ENCODE data around the gene DSN1. TPM values are rescaled to one million over a fixed set of nuclear protein-coding genes. Genes with fewer than 3 reads are reported as not detected.
A peak's percentile ranks its signal among the peaks of the same experiment; 100 is the strongest.

DSN1 gene
- total RNA-seq, 1 donor from 2014 or later, result 7.5 TPM

- peak; percentile 20 for ATAC-seq
- TF ChIP-seq CTCF (IDR thresholded peaks at IDR 0.05), result peak; percentile 23
- Histone ChIP-seq H3K4me1 (no peaks in the 10 kb centered on the region), H3K27ac (no peak overlapping the region), H3K9me3 (no peaks in the 10 kb centered on the region), H3K27me3 (no peaks in the 10 kb centered on the region), H3K4me3 (no peak overlapping the region), H3K36me3 (peaks cover 5% of the 10 kb centered on the region)
- no peak for DNase-seq
- intact Hi-C loops (cut with DNase I), result no loop called here
These were observed 55.9 kb downstream of the DSN1 start for GRCh38 chr20:36717657-36718056.

GRCh38 chr20:36717021-36717420, 56.5 kb downstream of the DSN1 start:
- no peak overlapping the region for H3K27ac ChIP-seq
- H3K36me3 ChIP-seq, result peaks cover 5% of the 10 kb centered on the region
- no peaks in the 10 kb centered on the region for H3K4me1 ChIP-seq
- H3K4me3 ChIP-seq, result no peak overlapping the region
- intact Hi-C loops (cut with DNase I), result no loop called here
- no peak for TF ChIP-seq CTCF (IDR thresholded peaks at IDR 0.05)
- H3K9me3 ChIP-seq, result no peaks in the 10 kb centered on the region
- DNase-seq, result no peak
- H3K27me3 ChIP-seq, result no peaks in the 10 kb centered on the region
- ATAC-seq, result no peak

GRCh38 chr20:36712775-36713174, 60.8 kb downstream of the DSN1 start:
- no peaks in the 10 kb centered on the region for H3K9me3 ChIP-seq
- no peak for ATAC-seq
- no peaks in the 10 kb centered on the region for H3K36me3 ChIP-seq
- TF ChIP-seq CTCF (IDR thresholded peaks at IDR 0.05), result no peak
- intact Hi-C loops (cut with DNase I), result no loop called here
- DNase-seq, result no peak
- no peaks in the 10 kb centered on the region for H3K4me1 ChIP-seq
- H3K27ac ChIP-seq, result no peak overlapping the region
- no peaks in the 10 kb centered on the region for H3K27me3 ChIP-seq
- H3K4me3 ChIP-seq, result no peak overlapping the region

GRCh38 chr20:36709126-36709525, 64.4 kb downstream of the DSN1 start:
- Histone ChIP-seq H3K9me3 (no peaks in the 10 kb centered on the region), H3K27me3 (no peaks in the 10 kb centered on the region), H3K4me1 (no peaks in the 10 kb centered on the region), H3K36me3 (peaks cover 8% of the 10 kb centered on the region), H3K4me3 (no peak overlapping the region), H3K27ac (no peak overlapping the region)
- TF ChIP-seq CTCF (IDR thresholded peaks at IDR 0.05), result no peak
- ATAC-seq (no peak), DNase-seq (no peak)
- intact Hi-C loops (cut with DNase I), result no loop called here

- intact Hi-C loops (cut with DNase I), result no loop called here
- H3K4me3 ChIP-seq, result no peak overlapping the region
- no peaks in the 10 kb centered on the region for H3K4me1 ChIP-seq
- H3K36me3 ChIP-seq, result peaks cover 8% of the 10 kb centered on the region
- ATAC-seq (no peak), DNase-seq (no peak)
- no peak for TF ChIP-seq CTCF (IDR thresholded peaks at IDR 0.05)
- no peaks in the 10 kb centered on the region for H3K27me3 ChIP-seq
- no peaks in the 10 kb centered on the region for H3K9me3 ChIP-seq
- no peak overlapping the region for H3K27ac ChIP-seq
These were observed 70.0 kb downstream of the DSN1 start for GRCh38 chr20:36703530-36703929.

Other genes with a start within 250 kb of the DSN1 start
- gene MYL9, start 232.2 kb downstream of the DSN1 start, total RNA-seq, result 410 TPM
- gene TGIF2, start 200.2 kb downstream of the DSN1 start, total RNA-seq, result 16.8 TPM
- gene RAB5IF, start 168.0 kb downstream of the DSN1 start, total RNA-seq, result 91.1 TPM
- gene SLA2, start 127.6 kb downstream of the DSN1 start, total RNA-seq, result 1.9 TPM
- gene NDRG3, start 27.7 kb downstream of the DSN1 start, total RNA-seq, result 30.3 TPM
- 1.6 TPM for gene TLDC2, start 102.4 kb upstream of the DSN1 start, total RNA-seq
- gene SAMHD1, start 177.9 kb upstream of the DSN1 start, total RNA-seq, result 177 TPM